Parathyroid adenoma (tissue), 2 donors: Measurements from ENCODE around the gene DPF1.

Source experiments
- H2AFZ ChIP-seq: fragments of 300-600 bp; sonication (generic); one replicate; pipeline ENCODE4 v1.7.0; 2017; ENCODE audit warnings: antibody characterized with exemption, mild to moderate bottlenecking
- H3K27ac ChIP-seq: fragments of 300-600 bp; sonication (generic); one replicate; pipeline ENCODE4 v1.7.0; 2017
- H3K27me3 ChIP-seq: fragments of 300-600 bp; sonication (generic); one replicate; pipeline ENCODE4 v1.7.0; 2017; ENCODE audit warnings: low read length; ENCODE audit not compliant: control insufficient read depth, insufficient read depth
- H3K36me3 ChIP-seq: fragments of 300-600 bp; sonication (generic); one replicate; pipeline ENCODE4 v1.7.0; 2017; ENCODE audit warnings: low read length; ENCODE audit not compliant: control insufficient read depth, insufficient read depth
- H3K4me1 ChIP-seq: fragments of 300-600 bp; sonication (generic); one replicate; pipeline ENCODE4 v1.7.0; 2017; ENCODE audit warnings: control low read depth
- H3K4me2 ChIP-seq: fragments of 300-600 bp; sonication (generic); one replicate; pipeline ENCODE4 v1.7.0; 2017; ENCODE audit warnings: low read length
- H3K4me3 ChIP-seq: fragments of 300-600 bp; sonication (generic); one replicate; pipeline ENCODE4 v1.7.0; 2017; ENCODE audit warnings: low read depth, low read length
- H3K79me2 ChIP-seq: fragments of 300-600 bp; sonication (generic); one replicate; pipeline ENCODE4 v1.7.0; 2017; ENCODE audit warnings: control low read depth
- H3K9ac ChIP-seq: fragments of 300-600 bp; sonication (generic); one replicate; pipeline ENCODE4 v1.7.0; 2017; ENCODE audit warnings: mild to moderate bottlenecking
- H3K9me3 ChIP-seq: fragments of 300-600 bp; sonication (generic); one replicate; pipeline ENCODE4 v1.7.0; 2017; ENCODE audit warnings: low read length; ENCODE audit not compliant: control insufficient read depth
- TF ChIP-seq, protein P1 (sequence below): fragments of 300-600 bp; sonication (generic); IDR thresholded peaks from one replicate; pipeline ENCODE4 v1.7.0; 2017; ENCODE audit warnings: antibody characterized with exemption, mild to moderate bottlenecking
- donor health status: primary hyperparathyroidism.

Gene DPF1

DNA sequence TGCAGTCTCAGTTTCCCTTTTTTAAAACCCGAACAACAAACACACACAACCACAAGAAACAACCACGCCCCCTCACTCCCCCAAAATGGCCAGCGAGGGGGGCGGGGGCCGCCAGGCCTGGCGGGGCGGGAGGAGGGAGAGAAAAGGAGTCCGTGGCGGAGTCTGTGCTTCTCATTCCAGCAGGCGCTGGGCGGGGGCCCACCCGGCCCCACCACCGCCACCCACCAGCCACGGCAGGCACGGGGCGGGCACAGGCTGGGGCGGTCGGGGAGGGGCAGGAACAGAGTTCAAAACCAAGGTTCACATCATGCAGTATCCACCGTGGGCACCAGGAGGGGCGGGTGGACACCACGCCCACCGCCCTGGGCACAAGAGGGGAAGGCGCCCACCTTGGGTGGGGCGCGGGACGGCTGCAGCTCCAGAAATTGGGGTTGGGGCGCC is 12.9 kb downstream of the DPF1 start:
- H2AFZ ChIP-seq, result peak overlapping the region; percentile 28
- H3K9me3 ChIP-seq, result no peaks in the 10 kb centered on the region
- no peak overlapping the region for H3K4me3 ChIP-seq
- H3K79me2 ChIP-seq, result no peaks in the 10 kb centered on the region
- H3K27me3 ChIP-seq, result no peaks in the 10 kb centered on the region
- H3K4me1 ChIP-seq, result peaks cover 22% of the 10 kb centered on the region
- no peaks in the 10 kb centered on the region for H3K36me3 ChIP-seq
- H3K4me2 ChIP-seq, result no peak overlapping the region
- H3K27ac ChIP-seq, result no peak overlapping the region
- TF ChIP-seq, protein P1, sequence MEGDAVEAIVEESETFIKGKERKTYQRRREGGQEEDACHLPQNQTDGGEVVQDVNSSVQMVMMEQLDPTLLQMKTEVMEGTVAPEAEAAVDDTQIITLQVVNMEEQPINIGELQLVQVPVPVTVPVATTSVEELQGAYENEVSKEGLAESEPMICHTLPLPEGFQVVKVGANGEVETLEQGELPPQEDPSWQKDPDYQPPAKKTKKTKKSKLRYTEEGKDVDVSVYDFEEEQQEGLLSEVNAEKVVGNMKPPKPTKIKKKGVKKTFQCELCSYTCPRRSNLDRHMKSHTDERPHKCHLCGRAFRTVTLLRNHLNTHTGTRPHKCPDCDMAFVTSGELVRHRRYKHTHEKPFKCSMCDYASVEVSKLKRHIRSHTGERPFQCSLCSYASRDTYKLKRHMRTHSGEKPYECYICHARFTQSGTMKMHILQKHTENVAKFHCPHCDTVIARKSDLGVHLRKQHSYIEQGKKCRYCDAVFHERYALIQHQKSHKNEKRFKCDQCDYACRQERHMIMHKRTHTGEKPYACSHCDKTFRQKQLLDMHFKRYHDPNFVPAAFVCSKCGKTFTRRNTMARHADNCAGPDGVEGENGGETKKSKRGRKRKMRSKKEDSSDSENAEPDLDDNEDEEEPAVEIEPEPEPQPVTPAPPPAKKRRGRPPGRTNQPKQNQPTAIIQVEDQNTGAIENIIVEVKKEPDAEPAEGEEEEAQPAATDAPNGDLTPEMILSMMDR, result no peak
- no peak overlapping the region for H3K9ac ChIP-seq

DNA sequence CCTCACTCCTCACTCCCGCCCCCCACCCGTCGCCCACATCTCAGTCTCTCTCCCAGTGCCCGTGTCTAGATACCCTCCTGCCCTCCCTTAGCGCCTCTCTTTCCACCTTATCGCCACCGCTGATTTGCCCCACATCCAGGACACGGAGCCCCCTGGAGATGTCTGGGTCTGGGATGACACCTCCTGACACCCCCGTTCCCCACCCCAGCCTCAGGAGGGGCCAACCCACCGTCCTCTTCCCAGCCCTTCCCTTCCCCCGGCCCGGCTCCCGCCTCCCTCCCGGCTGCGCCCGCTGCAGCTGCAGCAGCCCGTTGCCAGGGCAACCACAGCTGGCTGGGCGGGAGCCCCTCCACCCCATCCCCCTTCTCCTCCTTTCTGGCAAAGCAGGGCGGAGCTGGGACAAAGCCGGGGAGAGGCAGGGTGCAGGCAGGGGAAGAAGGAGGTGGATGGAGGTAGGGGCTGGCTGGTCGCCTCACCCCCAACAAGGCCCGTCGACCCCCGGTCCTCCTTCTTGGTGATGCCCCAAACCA is 13.5 kb downstream of the DPF1 start:
- Histone ChIP-seq H3K79me2 (no peaks in the 10 kb centered on the region), H3K4me3 (no peak overlapping the region), H3K36me3 (no peaks in the 10 kb centered on the region), H3K27me3 (no peaks in the 10 kb centered on the region), H3K27ac (no peak overlapping the region), H3K4me2 (peak overlapping the region; percentile 28), H3K4me1 (peaks cover 22% of the 10 kb centered on the region), H3K9ac (no peak overlapping the region), H2AFZ (peak overlapping the region; percentile 60), H3K9me3 (no peaks in the 10 kb centered on the region)
- TF ChIP-seq, protein P1, result no peak

DNA sequence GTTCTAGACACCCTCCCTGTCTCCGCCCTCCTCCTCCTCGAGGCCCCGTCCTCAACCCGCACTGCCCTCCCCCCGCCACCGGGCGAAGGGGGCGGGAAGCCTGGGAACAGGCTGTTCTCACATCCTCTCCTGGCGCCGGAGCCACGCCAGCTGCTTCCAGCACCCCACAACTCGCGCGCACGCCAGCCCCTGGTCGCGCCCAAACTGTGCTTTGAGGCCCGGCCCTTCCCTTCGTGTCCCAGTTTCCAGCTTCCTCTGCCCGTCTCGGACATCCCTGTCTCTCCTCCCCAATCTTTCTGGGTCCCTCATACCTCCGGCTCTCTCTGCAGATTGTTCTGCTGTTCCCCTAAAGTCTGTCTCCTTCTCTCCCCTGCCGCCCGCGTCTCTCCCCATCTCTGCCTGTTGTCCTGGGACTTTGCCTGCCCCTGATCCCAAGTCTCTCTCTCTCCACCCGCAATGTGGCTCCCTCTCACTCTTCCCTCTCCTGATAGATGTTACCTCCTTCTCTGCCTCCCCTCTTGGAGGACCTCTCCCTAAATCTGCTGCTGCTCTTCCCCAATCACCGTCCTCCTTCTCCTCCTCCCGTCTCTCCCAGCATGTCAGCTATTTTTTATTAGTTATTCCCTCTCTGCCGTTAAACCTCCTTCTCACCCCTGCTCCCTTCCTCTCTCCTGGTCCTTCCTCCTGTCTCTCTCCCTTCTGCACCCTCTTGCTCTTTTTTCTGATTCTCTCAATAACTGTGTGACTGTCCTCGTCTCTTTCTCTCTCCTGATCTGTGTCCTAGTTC is 14.2 kb downstream of the DPF1 start:
- Histone ChIP-seq H2AFZ (peak overlapping the region; percentile 60), H3K4me1 (peaks cover 22% of the 10 kb centered on the region), H3K4me3 (no peak overlapping the region), H3K79me2 (no peaks in the 10 kb centered on the region), H3K27me3 (no peaks in the 10 kb centered on the region), H3K4me2 (no peak overlapping the region), H3K36me3 (no peaks in the 10 kb centered on the region), H3K9ac (no peak overlapping the region), H3K27ac (no peak overlapping the region), H3K9me3 (no peaks in the 10 kb centered on the region)
- TF ChIP-seq, protein P1, result no peak

DNA sequence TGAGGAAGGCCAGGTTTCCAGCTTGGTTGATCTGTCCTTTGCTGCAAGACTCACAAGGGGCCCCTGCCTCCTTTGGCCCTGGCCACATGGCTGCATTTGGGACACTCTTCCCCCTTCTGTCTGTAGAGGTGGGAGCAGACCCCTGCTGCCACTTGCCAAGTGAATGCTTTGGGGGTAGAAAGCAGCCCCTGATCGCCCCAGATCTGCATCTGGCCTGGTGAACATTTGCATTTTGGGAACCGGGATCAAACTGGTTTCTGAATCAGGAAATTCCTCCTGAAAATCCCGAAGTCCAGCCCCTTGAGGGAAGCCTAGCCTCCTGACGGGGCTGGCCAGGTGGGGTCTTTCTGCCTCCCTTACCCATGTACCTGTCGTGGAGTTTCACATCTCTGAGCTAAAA is 14.9 kb downstream of the DPF1 start:
- Histone ChIP-seq H3K27me3 (no peaks in the 10 kb centered on the region), H3K36me3 (no peaks in the 10 kb centered on the region), H3K4me3 (no peak overlapping the region), H3K79me2 (no peaks in the 10 kb centered on the region), H3K27ac (no peak overlapping the region), H3K9me3 (no peaks in the 10 kb centered on the region), H2AFZ (no peak overlapping the region), H3K4me1 (peaks cover 22% of the 10 kb centered on the region), H3K9ac (no peak overlapping the region), H3K4me2 (no peak overlapping the region)
- TF ChIP-seq, protein P1, result no peak

DNA sequence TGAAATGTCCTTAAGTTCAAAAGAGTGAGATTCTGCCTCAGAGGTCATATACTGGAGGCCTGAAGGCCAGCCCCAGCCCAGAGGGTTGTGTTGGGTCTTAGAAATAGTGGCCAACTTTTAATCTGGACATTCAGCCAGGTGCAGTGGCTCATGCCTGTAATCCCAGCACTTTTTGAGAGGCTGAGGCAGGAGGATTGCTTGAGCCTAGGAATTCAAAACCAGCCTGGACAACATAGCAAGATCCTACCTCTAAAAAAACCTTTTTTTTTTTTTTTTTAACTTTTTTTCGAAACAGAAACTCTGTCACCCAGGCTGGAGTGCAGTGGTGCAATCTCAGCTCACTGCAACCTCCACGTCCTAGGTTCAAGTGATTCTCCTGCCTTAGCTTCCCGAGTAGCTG is 15.5 kb downstream of the DPF1 start:
- no peak overlapping the region for H3K9ac ChIP-seq
- H3K9me3 ChIP-seq, result no peaks in the 10 kb centered on the region
- H3K4me2 ChIP-seq, result no peak overlapping the region
- H3K36me3 ChIP-seq, result no peaks in the 10 kb centered on the region
- no peak overlapping the region for H3K4me3 ChIP-seq
- peaks cover 20% of the 10 kb centered on the region for H3K4me1 ChIP-seq
- TF ChIP-seq, protein P1, result no peak
- no peaks in the 10 kb centered on the region for H3K27me3 ChIP-seq
- no peak overlapping the region for H3K27ac ChIP-seq
- H3K79me2 ChIP-seq, result no peaks in the 10 kb centered on the region
- H2AFZ ChIP-seq, result no peak overlapping the region
